Brain microvascular endothelial cell (primary cell): ENCODE results near the gene LRRC47.

Experiments
- DNase-seq: peaks from one replicate; pipeline ENCODE4 v3.0.0-alpha.2; 2020
- H3K27ac ChIP-seq: fragments of 250-450 bp; sonication (Bioruptor Pico); 2 replicates; pipeline ENCODE4 v1.5.1; 2020; ENCODE audit warnings: mild to moderate bottlenecking, moderate library complexity
- H3K27me3 ChIP-seq: fragments of 250-450 bp; sonication (Bioruptor Pico); replicated peaks from 2 replicates; pipeline ENCODE4 v1.5.1; 2020; ENCODE audit warnings: mild to moderate bottlenecking
- H3K36me3 ChIP-seq: fragments of 250-450 bp; sonication (Bioruptor Pico); replicated peaks from 2 replicates; pipeline ENCODE4 v1.5.1; 2020; ENCODE audit warnings: mild to moderate bottlenecking
- H3K4me3 ChIP-seq: 2 replicates; pipeline ENCODE4 v1.5.1; 2011; ENCODE audit warnings: low read depth, mild to moderate bottlenecking, control low read depth, low read length, moderate library complexity
- in situ Hi-C: cut with HindIII; loops from 2 replicates; pipeline ENCODE4 v1.10.0; 2017; ENCODE audit warnings: low sequenced_read_pairs, low pct_ligation_motif_present
- TF ChIP-seq, protein P1 (sequence below): IDR thresholded peaks from 2 replicates; pipeline ENCODE4 v1.5.1; 2011; ENCODE audit warnings: low read depth, mild to moderate bottlenecking, moderate library complexity, low read length, control low read depth, inconsistent platforms; ENCODE audit errors: missing control alignments

Gene LRRC47

DNA sequence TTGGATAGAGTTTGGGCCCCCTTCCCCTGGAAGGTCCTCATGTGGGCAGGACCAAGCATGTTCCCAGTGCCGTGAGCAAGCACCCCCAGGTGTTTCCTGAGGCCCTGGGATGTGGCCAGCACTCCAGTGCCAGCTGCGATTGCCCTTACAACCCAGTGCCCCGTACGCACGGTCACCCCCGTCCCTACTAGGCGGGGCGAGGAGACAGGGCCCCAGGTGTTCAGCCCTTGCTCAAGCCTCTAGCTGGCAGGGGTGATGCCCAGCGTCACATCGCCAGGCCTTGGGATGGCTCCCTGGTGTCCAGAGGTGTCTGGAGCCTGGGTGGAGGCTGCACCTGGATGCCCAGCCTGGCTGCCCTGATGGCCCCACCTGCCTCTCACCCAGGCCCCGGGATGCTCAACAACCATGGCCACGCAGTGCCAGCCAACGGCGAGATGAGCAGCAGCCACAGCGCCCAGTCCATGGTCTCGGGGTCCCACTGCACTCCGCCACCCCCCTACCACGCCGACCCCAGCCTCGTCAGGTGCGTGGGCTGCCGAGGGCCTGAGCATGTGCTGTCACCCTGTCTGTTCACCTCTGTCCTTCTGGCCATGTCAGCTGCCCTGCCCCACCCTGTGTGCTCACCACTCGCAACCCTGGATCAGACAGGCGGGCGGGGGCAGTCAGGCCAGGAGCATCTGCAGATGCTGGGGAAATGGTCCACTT, 65.6 kb downstream of the LRRC47 start:
- no peak for DNase-seq
- H3K27me3 ChIP-seq = peaks cover 3% of the 10 kb centered on the region
- in situ Hi-C loops = no loop called here
- no peak overlapping the region for H3K4me3 ChIP-seq
- H3K36me3 ChIP-seq = no peaks in the 10 kb centered on the region
- no peak overlapping the region for H3K27ac ChIP-seq
- TF ChIP-seq, protein P1, sequence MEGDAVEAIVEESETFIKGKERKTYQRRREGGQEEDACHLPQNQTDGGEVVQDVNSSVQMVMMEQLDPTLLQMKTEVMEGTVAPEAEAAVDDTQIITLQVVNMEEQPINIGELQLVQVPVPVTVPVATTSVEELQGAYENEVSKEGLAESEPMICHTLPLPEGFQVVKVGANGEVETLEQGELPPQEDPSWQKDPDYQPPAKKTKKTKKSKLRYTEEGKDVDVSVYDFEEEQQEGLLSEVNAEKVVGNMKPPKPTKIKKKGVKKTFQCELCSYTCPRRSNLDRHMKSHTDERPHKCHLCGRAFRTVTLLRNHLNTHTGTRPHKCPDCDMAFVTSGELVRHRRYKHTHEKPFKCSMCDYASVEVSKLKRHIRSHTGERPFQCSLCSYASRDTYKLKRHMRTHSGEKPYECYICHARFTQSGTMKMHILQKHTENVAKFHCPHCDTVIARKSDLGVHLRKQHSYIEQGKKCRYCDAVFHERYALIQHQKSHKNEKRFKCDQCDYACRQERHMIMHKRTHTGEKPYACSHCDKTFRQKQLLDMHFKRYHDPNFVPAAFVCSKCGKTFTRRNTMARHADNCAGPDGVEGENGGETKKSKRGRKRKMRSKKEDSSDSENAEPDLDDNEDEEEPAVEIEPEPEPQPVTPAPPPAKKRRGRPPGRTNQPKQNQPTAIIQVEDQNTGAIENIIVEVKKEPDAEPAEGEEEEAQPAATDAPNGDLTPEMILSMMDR = no peak

DNA sequence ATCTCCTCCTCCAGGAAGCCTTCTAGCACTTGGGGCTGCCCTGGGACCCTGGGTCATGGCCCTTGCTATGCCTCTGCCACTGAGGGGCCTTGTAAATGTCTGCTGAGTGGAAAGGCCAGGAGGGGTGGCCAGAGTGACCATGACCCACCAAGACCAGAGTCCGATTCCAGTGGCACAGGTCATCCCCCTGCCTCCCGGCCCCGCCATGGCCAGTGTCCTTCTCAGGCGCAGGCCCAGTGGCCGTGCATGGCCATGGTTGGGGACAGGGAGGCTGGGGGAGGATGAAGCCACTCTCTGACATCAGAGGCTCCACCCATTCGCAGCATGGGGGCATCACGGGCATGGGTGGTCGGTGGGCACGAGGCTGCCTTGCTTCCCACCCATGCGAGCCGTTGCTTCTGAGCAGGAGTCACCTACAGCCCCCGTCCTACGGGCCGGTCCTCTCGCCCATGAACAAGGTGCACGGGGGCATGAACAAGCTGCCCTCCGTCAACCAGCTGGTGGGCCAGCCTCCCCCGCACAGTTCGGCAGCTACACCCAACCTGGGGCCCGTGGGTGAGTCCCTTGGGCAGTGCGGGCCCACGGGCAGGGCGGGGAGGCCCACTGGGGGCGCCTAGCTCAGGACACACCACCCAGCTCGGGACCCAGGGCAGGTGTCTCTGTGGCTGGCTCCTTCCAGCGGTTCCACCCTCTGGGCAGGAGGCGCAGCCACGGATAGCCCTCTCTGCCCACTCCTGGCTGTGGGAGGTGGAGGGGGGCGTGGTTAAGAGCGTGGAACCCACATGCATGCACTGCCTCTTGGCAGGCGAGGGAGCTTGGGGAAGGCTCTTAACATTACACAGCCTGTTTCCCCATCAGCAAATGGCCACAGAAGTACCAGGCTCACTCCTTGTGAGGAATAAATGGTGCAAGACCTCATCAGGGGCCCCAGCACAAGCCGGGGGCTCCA, 66.4 kb downstream of the LRRC47 start:
- no peak for DNase-seq
- peaks cover 3% of the 10 kb centered on the region for H3K27me3 ChIP-seq
- TF ChIP-seq, protein P1 = no peak
- H3K27ac ChIP-seq = no peak overlapping the region
- no peak overlapping the region for H3K4me3 ChIP-seq
- H3K36me3 ChIP-seq = no peaks in the 10 kb centered on the region
- in situ Hi-C loops = no loop called here
